ENCODE results near the gene FBN1. TPM values are rescaled to one million over a fixed set of nuclear protein-coding genes. Genes with fewer than 3 reads are reported as not detected.

Gene FBN1
- total RNA-seq, 1 donor from 2014 or later, result 171 TPM

DNA sequence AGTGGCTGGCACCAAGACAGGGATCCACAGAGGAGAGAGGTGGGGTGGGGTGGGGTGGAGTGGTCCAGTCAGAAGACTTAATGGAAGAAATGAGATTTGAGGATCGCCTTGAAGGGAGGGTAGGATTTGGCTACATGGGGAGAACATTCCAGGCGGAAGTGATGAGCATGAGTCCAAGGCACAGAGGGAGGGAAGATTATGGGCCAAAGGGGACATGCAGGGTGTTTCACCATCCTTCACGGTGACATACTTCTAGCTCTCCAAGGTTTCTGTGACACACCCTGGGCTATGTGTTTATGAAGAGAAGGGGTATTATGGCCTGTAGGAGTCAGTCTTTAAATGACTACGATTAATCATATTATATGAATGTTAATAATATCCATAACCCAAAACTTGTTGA lies 7.7 kb upstream of the FBN1 start:
- no peak for DNase-seq (ENCODE audit: extremely low read depth, low read depth, low spot score)

GRCh38 chr15:48652510-48653076 lies 7.1 kb upstream of the FBN1 start:
- DNase-seq (ENCODE audit: extremely low read depth, low read depth, low spot score), result no peak

- no peak for DNase-seq (ENCODE audit: extremely low read depth, low read depth, low spot score)
Observed at GRCh38 chr15:48650931-48651330, 5.4 kb upstream of the FBN1 start.

- no peak for DNase-seq (ENCODE audit: extremely low read depth, low read depth, low spot score)
Observed at GRCh38 chr15:48647962-48648361, 2.5 kb upstream of the FBN1 start.

- no peak for DNase-seq (ENCODE audit: extremely low read depth, low read depth, low spot score)
Observed at GRCh38 chr15:48646331-48646730, 822 bp upstream of the FBN1 start.

DNA sequence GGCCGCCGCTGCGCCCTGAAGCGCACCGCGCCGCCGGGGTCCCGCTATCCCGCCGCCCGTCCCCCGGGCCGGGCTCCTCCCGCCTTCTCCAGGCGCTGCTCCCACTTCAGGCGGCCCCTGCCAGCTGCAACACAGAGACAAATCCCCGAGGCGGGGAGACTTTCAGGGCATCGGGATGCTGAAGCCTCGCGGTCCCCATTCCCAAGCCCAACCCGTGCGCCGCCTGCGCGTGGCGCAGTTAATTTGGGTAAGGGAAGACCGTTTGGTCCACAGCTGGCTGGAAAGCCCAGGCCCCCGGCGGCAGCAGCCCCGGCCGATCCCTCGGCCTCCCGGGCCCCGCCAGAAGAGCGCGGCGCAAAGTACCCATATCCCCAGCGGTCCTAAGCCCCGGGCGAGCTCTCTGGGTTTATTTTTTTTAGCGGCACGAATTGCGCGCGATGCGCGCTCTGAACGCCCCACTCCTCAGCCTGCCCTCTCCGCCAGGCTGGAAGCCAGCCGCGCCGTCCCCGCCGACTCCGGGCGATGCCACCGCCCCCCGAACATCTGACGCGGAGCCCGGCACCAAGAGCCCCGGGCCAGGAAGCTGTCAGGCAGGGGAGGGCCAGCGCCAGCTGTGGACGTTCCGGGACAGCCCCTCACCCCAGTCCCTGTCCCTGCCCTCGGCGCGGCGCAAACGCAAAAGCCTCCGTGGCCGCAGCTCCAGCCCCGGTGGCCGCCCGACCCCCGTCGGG lies 517 bp downstream of the FBN1 start:
- DNase-seq (ENCODE audit: extremely low read depth, low read depth, low spot score), result no peak

GRCh38 chr15:48644467-48644826 lies 1.1 kb downstream of the FBN1 start:
- DNase-seq (ENCODE audit: extremely low read depth, low read depth, low spot score), result no peak

- DNase-seq (ENCODE audit: extremely low read depth, low read depth, low spot score), result no peak
Observed at GRCh38 chr15:48643776-48644466, 1.6 kb downstream of the FBN1 start.

- DNase-seq (ENCODE audit: extremely low read depth, low read depth, low spot score), result no peak
Observed at GRCh38 chr15:48643206-48643605, 2.3 kb downstream of the FBN1 start.

GRCh38 chr15:48642795-48643194 lies 2.7 kb downstream of the FBN1 start:
- DNase-seq (ENCODE audit: extremely low read depth, low read depth, low spot score), result no peak

- no peak for DNase-seq (ENCODE audit: extremely low read depth, low read depth, low spot score)
Observed at GRCh38 chr15:48641416-48641815, 4.1 kb downstream of the FBN1 start.

DNA sequence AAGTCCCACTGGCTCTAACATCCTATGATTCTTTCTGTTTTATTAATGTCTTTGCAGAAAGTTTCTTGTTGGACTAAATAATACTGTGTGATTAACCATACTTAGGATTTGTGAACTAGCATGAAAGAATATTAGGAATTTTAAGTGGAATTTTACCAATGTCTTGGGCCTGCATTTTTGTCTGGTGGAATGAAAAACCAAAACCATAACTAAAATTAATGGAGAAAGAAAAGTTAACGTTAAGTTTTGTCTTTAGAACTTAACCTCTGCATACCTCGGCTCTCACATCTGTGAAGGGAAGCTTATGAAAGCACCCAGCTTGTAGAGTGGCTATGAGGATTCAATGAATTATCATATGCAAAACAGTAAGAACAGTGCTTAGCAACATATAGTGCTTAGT lies 6.5 kb downstream of the FBN1 start:
- no peak for DNase-seq (ENCODE audit: extremely low read depth, low read depth, low spot score)

- no peak for DNase-seq (ENCODE audit: extremely low read depth, low read depth, low spot score)
Observed at GRCh38 chr15:48637639-48638038, 7.9 kb downstream of the FBN1 start.

DNA sequence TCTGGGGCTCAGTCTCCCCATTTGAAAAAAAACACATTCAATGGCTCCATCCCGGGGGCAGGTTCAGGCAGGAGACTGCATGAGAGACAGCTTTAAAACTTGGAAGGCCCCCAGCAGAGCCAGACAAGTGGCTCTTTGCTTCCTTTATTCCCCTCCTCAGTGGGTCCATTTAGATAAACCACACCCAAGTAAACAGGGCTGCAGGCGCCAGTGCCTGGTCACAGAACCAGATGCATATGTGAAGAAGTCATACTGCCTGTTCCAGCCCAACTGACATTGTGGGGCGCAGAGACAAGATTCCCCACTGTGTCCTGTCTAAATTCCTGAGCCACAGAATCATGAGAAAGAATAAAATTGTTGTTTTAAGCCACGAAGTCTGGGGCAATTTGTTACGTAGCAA lies 9.0 kb downstream of the FBN1 start:
- no peak for DNase-seq (ENCODE audit: extremely low read depth, low read depth, low spot score)

DNA sequence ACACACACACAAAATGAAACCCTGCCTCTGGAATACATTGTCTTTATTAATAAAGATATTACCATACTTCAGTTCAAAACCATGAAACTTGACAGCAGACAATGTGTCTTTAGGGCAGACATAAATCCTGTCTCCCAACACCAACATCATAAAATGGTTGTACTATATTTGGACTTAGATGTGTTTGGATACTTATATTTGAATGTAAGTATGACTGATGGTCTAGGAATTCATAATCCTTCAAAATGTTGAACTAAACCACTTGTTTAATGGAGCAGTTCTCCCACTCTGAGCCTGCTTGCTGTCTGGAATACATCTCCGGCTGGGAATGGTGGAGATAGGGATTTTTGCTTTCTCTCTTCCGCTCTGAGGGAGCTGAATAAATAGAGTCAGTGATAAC lies 10.6 kb downstream of the FBN1 start:
- DNase-seq (ENCODE audit: extremely low read depth, low read depth, low spot score), result no peak

GRCh38 chr15:48634096-48634495 lies 11.4 kb downstream of the FBN1 start:
- DNase-seq (ENCODE audit: extremely low read depth, low read depth, low spot score), result no peak

DNA sequence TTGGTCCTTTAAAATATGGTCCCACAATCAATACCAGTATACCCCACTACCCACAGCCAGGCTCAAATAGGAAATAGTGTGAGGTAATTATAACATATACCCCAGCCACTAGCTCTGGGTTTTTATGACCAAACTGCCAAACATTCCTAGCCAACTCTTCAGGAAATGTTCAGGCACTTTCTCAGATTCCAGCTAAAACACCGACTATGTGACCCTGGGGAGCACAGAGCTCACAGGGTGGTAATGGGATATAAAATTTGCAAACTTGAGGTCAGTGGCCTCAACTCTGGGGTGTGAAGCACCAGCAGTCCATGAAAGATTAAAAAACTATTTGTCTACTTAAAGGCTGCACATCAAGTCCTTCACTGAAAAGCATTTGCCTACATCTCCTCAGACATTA lies 12.9 kb downstream of the FBN1 start:
- no peak for DNase-seq (ENCODE audit: extremely low read depth, low read depth, low spot score)

GRCh38 chr15:48631176-48631770 lies 14.2 kb downstream of the FBN1 start:
- DNase-seq (ENCODE audit: extremely low read depth, low read depth, low spot score), result no peak

DNA sequence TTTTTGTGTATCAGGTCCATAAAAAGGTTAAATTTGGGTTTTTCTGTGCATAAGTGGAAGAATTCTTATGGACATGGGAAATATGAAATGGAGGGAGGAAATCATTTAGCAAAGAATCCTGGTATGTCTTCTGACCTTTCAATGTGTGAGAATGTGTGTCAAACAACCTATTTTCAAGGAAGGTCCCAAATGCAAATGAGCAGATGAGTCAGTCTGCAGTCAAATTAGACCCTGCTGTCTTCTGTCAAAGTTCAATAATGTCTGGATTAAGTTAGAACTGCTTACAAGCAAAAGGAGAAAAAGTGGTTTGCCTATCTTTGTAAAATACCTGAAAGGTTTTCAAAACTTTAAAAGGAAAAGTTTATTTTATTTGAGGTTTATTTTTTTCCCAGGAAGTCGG lies 15.3 kb downstream of the FBN1 start:
- DNase-seq (ENCODE audit: extremely low read depth, low read depth, low spot score), result no peak

DNA sequence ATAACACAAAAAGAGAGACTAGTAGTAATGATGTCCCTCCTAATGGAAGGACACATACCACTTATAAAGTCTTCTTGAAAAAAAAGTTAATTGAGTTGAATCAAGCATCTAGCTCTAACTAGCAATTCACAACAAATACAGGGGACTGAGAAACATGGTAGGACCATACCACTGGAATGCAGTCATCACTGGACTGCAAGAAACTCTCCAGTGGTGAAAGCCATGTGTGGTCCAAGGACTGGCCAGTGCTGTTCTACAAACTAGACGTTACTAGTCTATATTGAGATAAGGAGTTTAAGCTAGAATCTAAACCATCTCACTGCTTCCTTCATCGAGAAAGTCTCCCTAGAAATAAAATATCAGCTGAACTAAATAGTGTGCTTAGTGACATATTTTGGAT lies 16.7 kb downstream of the FBN1 start:
- DNase-seq (ENCODE audit: extremely low read depth, low read depth, low spot score), result no peak

DNA sequence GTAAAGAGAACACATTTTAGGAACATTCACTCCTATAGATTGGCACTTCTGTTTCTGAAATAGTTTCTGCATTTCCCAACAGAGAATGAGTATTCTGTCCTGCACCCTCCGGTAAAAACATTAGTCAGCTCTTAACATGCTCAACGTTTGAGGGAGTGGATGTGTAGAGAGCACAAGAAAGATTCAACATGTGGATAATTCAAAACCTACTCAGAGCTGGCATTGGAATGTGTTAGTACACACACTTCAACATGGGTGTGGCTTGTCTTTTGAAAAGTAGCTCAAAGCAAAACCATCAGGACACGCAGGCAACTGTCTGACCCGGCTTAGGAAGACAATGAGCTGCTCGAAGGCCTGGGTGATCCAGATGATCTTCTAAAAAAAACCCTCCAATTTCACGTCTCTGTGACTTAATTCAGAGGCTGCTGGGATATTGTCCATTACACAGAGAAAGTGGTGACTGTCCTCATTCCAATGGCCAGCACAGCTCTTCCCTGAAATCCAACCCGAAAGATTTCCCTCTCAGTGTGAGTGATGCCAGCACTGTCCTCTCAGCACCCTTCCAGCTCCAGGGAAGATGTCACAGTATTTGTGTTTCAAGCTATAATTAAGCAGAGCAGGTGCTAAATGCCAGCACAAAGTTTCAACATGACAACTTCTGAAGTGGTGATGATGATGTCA lies 18.1 kb downstream of the FBN1 start:
- no peak for DNase-seq (ENCODE audit: extremely low read depth, low read depth, low spot score)

All from glomerular endothelial cell (primary cell).